Measurements from ENCODE around the gene KRTAP3-2.
"Not testable (repeated sequence)": the region's sequence is repeated elsewhere in the genome, so short reads cannot be mapped to it uniquely, and the experiment has no call there.

The KRTAP3-2 gene

DNA sequence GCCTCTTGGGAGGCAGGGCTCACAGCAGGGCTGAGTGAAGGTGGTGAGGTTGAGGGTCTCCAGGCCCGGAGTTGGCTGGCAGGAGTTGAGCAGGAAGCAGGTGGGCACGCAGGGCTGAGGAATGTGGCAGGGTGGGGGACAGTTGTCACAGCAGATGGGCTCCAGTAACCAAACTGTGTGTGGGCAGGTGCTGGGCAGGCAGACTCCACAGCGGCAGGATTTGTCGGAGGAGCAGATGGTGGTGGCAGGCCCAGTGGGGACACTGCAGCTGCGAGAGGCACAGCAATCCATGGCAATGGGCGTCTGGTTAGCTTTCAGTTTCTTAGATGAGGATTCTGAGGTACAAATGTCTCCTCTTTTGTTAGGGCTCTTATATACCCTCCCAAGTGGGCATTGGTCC, at the start of gene KRTAP3-2:
Gene KRTAP3-2 (minus strand): TSS at position 344 of the 400 bp plus-strand sequence. CDS start 53 bp downstream, at position 291.
- H3K4me3 ChIP-seq (ENCODE audit: low read depth in 1 of 2, low read length in 1 of 2); H3K36me3 ChIP-seq; H3K4me1 ChIP-seq (ENCODE audit: control insufficient read depth in 1 of 2, insufficient read depth in 1 of 2, low read depth in 1 of 2, low read length in 1 of 2); H3K27ac ChIP-seq; H3K9me3 ChIP-seq: not testable (repeated sequence)
- peaks cover 57% of the 10 kb centered on the region for H3K27me3 ChIP-seq

GRCh38 chr17:41049110-41049509, 49.4 kb upstream of the KRTAP3-2 start:
- Histone ChIP-seq H3K36me3 (no peaks in the 10 kb centered on the region), H3K4me1 (ENCODE audit: control insufficient read depth in 1 of 2, insufficient read depth in 1 of 2, low read depth in 1 of 2, low read length in 1 of 2) (no peaks in the 10 kb centered on the region), H3K27ac (no peak overlapping the region), H3K9me3 (no peaks in the 10 kb centered on the region), H3K27me3 (peaks cover 46% of the 10 kb centered on the region), H3K4me3 (ENCODE audit: low read depth in 1 of 2, low read length in 1 of 2) (no peak overlapping the region)
- TF ChIP-seq, protein P1, sequence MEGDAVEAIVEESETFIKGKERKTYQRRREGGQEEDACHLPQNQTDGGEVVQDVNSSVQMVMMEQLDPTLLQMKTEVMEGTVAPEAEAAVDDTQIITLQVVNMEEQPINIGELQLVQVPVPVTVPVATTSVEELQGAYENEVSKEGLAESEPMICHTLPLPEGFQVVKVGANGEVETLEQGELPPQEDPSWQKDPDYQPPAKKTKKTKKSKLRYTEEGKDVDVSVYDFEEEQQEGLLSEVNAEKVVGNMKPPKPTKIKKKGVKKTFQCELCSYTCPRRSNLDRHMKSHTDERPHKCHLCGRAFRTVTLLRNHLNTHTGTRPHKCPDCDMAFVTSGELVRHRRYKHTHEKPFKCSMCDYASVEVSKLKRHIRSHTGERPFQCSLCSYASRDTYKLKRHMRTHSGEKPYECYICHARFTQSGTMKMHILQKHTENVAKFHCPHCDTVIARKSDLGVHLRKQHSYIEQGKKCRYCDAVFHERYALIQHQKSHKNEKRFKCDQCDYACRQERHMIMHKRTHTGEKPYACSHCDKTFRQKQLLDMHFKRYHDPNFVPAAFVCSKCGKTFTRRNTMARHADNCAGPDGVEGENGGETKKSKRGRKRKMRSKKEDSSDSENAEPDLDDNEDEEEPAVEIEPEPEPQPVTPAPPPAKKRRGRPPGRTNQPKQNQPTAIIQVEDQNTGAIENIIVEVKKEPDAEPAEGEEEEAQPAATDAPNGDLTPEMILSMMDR (IDR thresholded peaks at IDR 0.05): no peak

- peaks cover 46% of the 10 kb centered on the region for H3K27me3 ChIP-seq
- no peaks in the 10 kb centered on the region for H3K36me3 ChIP-seq
- no peak overlapping the region for H3K4me3 ChIP-seq (ENCODE audit: low read depth in 1 of 2, low read length in 1 of 2)
- no peaks in the 10 kb centered on the region for H3K4me1 ChIP-seq (ENCODE audit: control insufficient read depth in 1 of 2, insufficient read depth in 1 of 2, low read depth in 1 of 2, low read length in 1 of 2)
- H3K27ac ChIP-seq: no peak overlapping the region
- TF ChIP-seq, protein P1 (IDR thresholded peaks at IDR 0.05): no peak
- H3K9me3 ChIP-seq: no peaks in the 10 kb centered on the region
Measured at GRCh38 chr17:41048441-41048840, 48.7 kb upstream of the KRTAP3-2 start.

GRCh38 chr17:41046735-41047465, 47.2 kb upstream of the KRTAP3-2 start, which contains the start of gene KRTAP2-1:
KRTAP2-1 (minus strand) TSS chr17:41047316; CDS start chr17:41047267, 49 bp downstream.
- H3K4me3 ChIP-seq (ENCODE audit: low read depth in 1 of 2, low read length in 1 of 2); H3K36me3 ChIP-seq; H3K9me3 ChIP-seq; H3K4me1 ChIP-seq (ENCODE audit: control insufficient read depth in 1 of 2, insufficient read depth in 1 of 2, low read depth in 1 of 2, low read length in 1 of 2); H3K27ac ChIP-seq: not testable (repeated sequence)
- peaks cover 46% of the 10 kb centered on the region for H3K27me3 ChIP-seq

GRCh38 chr17:41042953-41043352, 43.2 kb upstream of the KRTAP3-2 start:
- no peak overlapping the region for H3K27ac ChIP-seq
- H3K9me3 ChIP-seq: no peaks in the 10 kb centered on the region
- no peaks in the 10 kb centered on the region for H3K36me3 ChIP-seq
- H3K4me1 ChIP-seq (ENCODE audit: control insufficient read depth in 1 of 2, insufficient read depth in 1 of 2, low read depth in 1 of 2, low read length in 1 of 2): no peaks in the 10 kb centered on the region
- peaks cover 37% of the 10 kb centered on the region for H3K27me3 ChIP-seq
- TF ChIP-seq, protein P1 (IDR thresholded peaks at IDR 0.05): no peak
- H3K4me3 ChIP-seq (ENCODE audit: low read depth in 1 of 2, low read length in 1 of 2): no peak overlapping the region

DNA sequence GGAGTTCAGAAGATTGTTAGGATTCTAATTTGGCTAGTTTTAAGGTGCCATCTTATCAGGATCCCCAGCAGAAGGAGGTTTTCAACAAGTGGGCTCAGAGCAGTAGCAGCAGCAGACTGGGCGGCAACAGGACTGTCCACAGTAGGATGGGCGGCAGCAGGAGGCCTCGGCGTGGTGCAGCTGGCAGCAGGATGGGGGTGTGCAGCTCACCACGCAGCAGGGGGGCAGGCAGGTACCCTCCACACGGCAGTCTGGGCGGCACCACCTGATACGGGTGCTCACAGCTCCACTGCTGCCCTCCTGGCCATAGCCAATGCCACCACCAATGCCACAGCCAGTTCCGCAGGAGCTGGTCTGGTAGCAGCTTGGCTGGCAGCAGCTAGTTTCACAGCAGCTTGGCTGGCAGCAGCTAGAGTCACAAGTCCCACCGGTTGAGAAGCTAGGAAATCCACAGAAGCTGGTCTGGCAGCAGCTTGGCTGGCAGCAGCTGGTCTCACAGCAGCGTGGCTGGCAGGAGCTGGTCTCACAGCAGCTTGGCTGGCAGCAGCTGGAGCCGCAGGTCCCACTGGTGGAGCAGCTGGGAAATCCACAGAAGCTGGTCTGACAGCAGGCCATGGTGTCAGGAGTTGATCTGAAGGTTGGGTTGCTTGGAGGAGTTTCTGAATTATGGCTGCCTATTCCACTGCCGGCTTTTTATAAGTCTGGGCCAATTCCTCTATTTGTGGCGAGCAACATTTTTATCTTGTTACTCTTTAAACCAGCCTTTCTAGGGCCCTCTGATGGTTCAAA, 41.3 kb upstream of the KRTAP3-2 start, which contains the start of gene KRTAP1-1:
Gene KRTAP1-1 (minus strand): TSS at position 668 of the 789 bp plus-strand sequence. CDS start 53 bp downstream, at position 615.
- H3K4me3 ChIP-seq (ENCODE audit: low read depth in 1 of 2, low read length in 1 of 2); H3K27ac ChIP-seq; H3K9me3 ChIP-seq; H3K36me3 ChIP-seq; H3K4me1 ChIP-seq (ENCODE audit: control insufficient read depth in 1 of 2, insufficient read depth in 1 of 2, low read depth in 1 of 2, low read length in 1 of 2): not testable (repeated sequence)
- H3K27me3 ChIP-seq: peaks cover 32% of the 10 kb centered on the region
